Inflammatory macrophage treated with lipopolysaccharide for 1 hour (primary cell): ENCODE results near the gene FN1.
"Not testable (repeated sequence)": the region's sequence is repeated elsewhere in the genome, so short reads cannot be mapped to it uniquely, and the experiment has no call there.

ENCODE experiments used
- DNase-seq, 2 donors: peaks; one replicate each; pipeline ENCODE4 v3.0.0-alpha.2; 2020 to 2022

The FN1 gene

GRCh38 chr2:215363461-215364156 is 72.3 kb downstream of the FN1 start:
- DNase-seq: no peak

DNA sequence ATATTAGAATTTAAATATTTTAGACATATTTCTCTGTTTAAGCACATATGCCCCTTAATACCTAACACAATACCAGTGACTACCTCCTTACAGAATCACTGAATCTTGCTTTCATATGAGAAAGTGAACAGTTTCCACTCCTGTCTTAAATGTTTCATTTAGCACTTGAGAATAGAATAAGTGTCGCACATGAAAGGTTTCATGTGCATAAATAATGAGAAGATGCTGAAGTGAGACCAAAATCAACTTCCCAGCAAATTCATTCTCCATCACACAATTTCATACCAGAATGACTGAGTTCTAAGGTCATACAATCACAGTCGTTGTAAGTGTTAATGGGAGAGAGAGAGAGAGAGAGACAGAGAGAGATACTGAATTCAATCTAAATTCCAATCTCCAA is 72.8 kb downstream of the FN1 start:
- DNase-seq: no peak

DNA sequence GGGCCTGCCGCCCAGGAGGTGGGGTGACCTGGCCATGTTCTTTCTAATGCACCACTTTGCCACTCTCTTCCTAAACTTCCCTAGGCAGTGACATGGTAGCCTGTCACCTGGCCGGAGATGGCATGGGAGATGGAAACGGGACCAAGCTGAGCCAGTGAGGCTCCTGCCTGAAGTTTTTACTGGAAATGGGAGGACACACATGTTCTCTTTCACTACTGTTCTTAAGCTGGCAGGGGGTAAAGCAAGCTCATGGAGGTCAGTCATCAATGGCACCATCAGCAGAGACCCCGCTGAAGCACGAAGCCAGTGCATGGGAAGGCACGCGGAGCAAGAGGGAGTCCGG is 73.3 kb downstream of the FN1 start:
- DNase-seq: no peak

DNA sequence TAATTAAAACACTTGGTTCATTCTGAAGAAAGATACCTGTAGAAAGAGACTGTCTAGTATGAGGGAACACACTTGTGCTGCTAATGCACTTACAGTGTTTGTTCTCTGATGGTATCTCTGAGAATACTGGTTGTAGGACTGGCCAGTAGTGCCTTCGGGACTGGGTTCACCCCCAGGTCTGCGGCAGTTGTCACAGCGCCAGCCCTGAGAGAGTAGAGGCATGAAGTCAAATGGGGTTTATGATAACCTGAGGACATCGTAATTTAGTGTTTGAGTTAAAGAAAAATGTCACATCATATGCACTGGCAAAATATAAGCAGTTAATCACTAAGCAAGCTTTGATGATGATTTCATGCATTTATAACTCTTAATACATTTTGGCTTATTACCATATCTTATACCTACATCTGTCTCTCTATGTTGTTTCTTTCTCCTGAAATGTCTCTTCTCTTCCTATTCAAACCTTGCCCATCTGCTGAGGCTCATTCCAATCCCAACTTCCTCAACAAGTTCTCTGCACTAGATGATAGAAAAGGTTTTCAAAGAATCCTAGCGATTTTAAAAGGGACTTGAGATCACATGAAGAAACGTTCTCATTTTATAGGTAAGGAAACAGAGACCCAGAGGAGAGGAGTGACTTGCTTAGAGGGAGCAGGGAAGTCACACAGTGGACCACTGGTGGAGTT is 73.8 kb downstream of the FN1 start:
- no peak for DNase-seq

DNA sequence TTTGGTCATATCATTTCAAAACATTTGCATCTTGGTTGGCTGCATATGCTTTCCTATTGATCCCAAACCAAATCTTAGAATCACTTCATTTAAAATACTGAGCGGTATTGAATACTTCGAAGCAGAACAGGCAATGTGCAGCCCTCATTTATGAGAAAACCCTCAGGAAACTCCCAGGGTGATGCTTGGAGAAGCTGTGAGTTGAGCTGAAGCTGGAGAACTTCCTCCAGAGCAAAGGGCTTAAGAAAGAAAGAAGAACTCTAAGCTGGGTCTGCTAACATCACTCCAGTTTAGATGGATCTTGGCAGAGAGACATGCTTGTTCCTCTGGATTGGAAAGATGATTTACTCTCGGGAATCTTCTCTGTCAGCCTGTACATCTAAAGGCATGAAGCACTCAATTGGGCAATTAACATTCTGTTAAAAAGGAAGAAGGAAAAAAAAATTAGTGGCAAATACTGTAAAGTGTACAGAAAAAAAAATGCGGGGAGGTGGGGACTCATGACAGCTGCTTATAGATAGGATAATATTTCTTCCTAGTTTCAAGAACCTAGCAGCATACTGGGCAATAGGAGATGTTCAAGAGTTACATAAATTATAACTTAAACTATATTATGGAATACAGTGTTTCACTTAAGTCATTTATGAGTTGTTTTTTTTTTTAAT is 74.5 kb downstream of the FN1 start:
- DNase-seq: peak in 1 of 2 donors; percentile 8

DNA sequence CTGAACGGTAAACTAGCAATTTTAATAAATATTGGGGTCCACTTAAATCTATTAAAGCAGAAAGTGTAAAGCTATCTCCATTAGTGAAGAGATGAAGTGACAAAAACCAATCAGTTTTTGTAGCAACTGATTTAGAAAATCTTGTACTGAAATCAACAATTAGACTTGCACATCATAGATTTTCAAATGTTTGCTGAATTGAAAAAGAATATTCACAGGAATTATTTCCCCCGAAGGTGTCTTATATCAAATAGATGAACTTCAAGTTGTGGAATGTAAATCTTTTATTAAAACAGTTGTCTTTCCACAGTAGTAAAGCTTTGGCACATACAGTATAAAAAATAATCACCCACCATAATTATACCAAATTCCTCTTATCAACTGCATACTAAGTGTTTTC is 75.3 kb downstream of the FN1 start:
- DNase-seq: no peak

- DNase-seq: not testable (repeated sequence)
Observed at GRCh38 chr2:215360059-215360458, 75.8 kb downstream of the FN1 start.

GRCh38 chr2:215359576-215359922 is 76.3 kb downstream of the FN1 start:
- DNase-seq: no peak

DNA sequence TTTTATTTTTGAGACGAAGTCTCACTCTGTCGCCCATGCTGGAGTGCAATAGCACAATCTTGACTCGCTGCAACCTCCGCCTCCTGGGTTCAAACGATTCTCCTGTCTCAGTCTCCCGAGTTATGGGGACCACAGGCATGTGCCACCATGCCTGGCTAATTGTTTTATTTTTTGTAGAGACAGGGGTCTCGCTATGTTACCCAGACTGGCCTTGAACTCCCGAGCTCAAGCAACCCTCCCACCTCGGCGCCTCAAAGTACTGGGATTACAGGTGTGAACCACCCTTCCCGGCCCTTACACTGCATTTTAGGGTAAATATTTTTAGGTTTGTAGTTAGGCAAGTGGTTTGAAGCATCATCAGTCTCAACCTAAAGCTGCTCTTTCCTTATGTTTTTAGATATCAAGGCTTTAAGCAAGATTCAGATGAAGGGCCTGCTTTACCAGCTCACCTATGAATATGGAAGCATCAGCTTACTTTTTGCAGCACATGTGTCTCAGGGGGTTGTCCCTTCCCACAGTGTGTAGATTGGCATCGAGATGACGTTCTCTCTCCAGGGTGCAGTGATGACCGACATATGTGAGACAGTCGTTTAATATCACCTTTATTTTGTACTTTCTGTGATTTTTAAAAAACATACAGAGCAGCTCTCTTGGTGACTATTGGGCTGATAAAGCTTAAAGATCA is 76.8 kb downstream of the FN1 start:
- DNase-seq: no peak

DNA sequence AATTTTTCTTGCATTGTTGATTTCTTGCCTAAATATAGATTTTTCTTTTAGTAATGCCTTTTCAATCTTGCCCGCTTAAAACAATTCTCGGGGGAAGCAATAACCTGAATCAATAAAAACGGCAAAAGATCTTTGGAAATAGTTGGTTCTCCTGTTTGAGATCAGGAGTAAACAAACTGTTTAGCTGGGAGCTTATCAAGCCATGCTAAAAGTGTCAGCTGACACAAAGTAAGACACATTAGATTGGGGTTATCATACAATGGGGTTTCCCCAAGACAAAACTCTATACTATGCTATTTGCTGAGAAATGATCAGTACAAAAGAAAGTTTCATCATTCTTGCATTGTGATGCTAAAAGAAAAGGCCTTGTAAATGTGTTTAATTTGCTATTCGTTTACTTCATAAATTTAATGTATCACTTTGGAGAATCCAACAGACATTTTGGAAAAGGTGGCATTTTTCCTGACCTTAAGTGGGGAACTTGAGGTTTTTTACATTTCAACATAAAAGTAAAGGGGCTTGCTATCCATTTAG is 77.5 kb downstream of the FN1 start:
- no peak for DNase-seq

DNA sequence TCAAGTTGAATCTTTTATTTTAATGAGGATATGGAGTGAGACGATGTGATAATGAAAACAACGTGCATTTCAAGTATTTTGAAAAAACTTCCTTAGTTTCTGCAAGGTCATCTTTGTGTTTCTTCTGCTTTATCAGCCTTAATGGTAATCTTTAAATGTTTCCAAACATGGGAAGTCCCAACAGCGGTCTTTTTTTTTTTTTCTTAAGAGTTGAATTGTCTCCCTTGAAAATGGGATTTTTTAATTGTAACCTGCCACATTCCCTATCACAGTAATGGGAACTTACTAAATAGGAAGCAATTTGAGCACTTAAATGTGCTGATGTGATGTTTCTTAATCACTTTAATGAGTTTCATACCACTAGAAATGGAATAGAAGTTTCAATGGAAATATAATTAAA is 78.2 kb downstream of the FN1 start:
- peak; percentile 17 to 22 for DNase-seq

DNA sequence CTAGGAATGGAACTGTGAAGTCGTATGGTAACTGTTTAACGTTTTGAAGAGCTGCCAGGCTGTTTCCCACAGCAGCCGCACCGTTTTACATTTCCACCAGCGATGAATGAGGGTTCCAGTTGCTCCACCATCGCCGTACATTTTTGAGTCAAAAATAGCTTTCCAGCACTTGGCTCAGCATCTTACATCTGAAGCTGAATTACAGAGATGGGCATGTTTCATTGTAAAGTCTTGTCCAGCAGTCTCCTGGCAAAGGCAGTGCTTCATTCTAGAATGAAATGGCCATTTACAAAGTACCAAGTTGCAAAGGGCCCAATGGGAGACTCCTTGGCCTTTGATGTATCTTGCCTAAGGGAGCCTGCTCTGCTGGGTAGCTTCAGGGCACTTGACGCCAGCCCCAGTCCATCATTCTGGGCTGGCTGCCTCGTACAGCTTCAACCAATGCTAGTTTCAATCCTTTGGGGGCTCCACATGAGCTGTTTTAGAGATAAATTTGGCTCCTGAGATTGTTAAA is 78.9 kb downstream of the FN1 start:
- DNase-seq: no peak

- no peak for DNase-seq
Observed at GRCh38 chr2:215356334-215356947, 79.4 kb downstream of the FN1 start.

- DNase-seq: no peak
Observed at GRCh38 chr2:215355801-215356200, 80.1 kb downstream of the FN1 start.

DNA sequence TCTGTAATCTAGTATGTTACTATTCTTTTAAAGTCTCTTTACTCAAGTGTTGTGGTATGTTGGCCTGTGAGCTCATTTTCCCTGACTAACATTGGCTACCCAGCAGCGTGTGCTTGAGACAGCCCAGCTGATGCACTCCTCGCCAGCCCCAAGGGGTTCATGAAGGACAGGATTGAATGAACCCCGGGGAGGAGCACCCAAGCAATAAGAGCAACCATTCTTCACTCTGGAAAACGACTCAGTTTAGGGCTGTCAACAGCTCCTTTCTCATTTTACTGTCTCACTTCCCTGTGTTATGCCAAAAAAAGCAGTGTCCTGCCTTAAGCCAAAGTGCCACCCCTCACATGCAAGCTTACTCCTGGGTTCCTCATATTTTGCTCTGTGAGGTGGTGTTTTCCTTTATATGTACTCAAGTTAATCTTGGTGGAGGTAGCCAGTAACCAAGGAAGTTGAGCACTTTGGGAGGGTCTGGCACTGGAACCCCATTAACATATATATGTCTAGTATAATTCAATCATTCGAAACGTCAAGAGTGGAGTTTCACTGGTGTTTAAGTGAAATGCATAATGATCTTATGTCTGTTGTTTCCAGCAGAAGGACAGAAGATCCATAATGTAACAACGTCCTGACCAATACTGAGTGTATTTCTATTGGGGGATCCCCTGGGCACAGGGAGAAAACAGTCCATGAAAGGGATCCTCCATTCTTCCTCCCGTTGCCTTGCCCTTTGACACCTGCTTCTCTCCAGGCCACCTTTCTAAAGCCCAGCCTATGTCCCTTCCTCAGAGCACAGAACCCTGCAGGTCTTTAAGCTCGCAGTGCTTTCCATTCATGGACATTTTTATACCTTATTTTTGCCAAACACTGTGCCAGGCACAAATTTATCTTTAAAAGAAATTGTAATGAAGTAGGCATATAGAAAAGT is 80.8 kb downstream of the FN1 start:
- no peak for DNase-seq

DNA sequence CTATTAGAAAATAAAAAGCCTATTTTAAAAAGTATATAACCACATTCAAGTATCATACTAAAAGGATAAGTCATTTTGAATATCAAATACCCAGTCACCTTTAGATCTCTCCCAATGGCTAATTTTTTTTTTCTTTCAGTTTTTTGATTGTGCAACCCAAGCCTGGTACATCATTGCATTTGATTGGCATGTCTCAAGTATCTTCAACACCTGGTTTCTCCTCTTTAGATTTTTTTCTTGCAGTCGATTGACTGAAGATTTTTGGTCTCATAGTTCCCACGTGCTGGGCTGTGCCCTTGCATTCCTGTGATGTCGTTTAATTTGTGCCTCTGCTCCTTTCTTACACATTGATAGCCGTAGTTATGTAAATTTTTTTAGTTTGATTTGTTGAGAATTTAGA is 83.3 kb downstream of the FN1 start:
- DNase-seq: no peak

DNA sequence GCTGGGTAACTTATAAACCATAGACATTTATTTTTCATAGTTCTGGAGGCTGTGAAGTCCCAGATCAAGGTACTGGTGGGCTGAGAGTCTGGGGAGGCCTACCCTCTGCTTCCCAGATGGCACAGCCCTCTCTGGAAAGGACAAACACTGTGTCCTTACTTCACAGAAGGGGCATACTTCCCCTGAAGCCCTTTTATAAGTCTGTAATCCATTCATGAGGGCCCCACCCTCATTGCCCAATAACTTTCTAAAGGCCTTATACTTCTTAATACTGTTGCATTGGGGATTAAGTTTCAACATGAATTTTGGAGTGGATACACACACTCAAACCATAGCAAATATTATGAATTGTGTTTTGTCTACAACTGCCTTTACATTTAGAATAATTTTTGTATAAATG is 88.0 kb downstream of the FN1 start:
- peak in 1 of 2 donors; percentile 13 for DNase-seq

DNA sequence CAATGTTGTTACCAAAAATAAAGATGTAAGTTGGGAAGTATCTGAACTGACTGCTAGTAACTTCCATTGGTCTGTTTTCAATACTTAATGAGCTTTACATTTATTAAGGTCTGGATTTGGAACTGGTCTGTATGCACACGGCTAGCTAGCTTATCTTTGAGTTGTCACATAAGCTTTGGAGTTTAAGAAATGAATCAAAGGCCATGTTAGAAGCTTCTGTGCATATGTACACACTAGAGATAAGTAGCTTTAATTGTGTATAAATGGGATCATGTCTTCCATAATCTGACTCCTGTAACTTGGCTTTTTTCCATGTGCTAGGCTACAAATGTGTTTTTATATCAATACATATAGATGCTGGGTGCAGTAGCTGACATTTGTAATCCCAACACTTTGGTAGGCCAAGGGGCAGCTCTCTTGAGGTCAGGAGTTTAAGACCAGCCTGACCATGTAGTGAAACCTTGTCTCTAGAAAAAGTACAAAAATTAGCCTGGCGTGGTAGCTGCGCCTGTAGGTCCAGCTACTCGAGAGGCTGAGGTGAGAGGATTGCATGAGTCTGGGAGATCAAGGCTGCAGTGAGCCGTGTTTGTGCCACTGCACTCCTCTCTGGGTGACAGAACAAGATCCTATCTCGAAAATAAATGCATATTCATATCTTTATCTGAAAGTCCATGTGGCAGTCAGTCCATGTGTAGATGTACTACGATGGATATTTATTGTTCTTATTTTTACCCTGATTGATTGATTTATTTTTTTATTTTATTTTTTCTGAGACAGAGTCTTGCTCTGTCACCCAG is 96.8 kb downstream of the FN1 start:
- no peak for DNase-seq

- no peak for DNase-seq
Observed at GRCh38 chr2:215332872-215333595, 102.8 kb downstream of the FN1 start.

GRCh38 chr2:215328066-215328465 is 107.8 kb downstream of the FN1 start:
- DNase-seq: no peak
